HEK293T (cell line): ENCODE results near the gene TSHR.

Experiments used
- ARNT ChIP-seq: fragments of 450-650 bp; IDR thresholded peaks from 2 replicates; pipeline ENCODE4 v1.6.1; 2017; ENCODE audit warnings: mild to moderate bottlenecking
- BHLHE40 ChIP-seq: fragments of 450-650 bp; IDR thresholded peaks from 2 replicates; pipeline ENCODE4 v1.6.1; 2016; ENCODE audit warnings: mild to moderate bottlenecking, moderate library complexity, borderline replicate concordance
- FOXA1 ChIP-seq: fragments of 450-650 bp; IDR thresholded peaks from 2 replicates; pipeline ENCODE4 v1.6.1; 2016; ENCODE audit warnings: mild to moderate bottlenecking
- FOXK2 ChIP-seq: fragments of 450-650 bp; IDR thresholded peaks from 2 replicates; pipeline ENCODE4 v1.6.1; 2016; ENCODE audit warnings: mild to moderate bottlenecking
- FOXM1 ChIP-seq: fragments of 450-650 bp; IDR thresholded peaks from 2 replicates; pipeline ENCODE4 v1.6.1; 2017; ENCODE audit warnings: mild to moderate bottlenecking, borderline replicate concordance
- HDGF ChIP-seq: fragments of 450-650 bp; IDR thresholded peaks from 2 replicates; pipeline ENCODE4 v1.6.1; 2017; ENCODE audit warnings: antibody characterized with exemption, borderline replicate concordance
- L3MBTL2 ChIP-seq: fragments of 450-650 bp; conservative IDR thresholded peaks from 2 replicates; pipeline ENCODE4 v1.6.1; 2016; ENCODE audit warnings: mild to moderate bottlenecking
- NFRKB ChIP-seq: fragments of 450-650 bp; IDR thresholded peaks from 2 replicates; pipeline ENCODE4 v1.6.1; 2016; ENCODE audit warnings: mild to moderate bottlenecking, moderate library complexity
- SP1 ChIP-seq: fragments of 450-650 bp; IDR thresholded peaks from 2 replicates; pipeline ENCODE4 v1.6.1; 2017
- TARDBP ChIP-seq: fragments of 450-650 bp; IDR thresholded peaks from 2 replicates; pipeline ENCODE4 v1.6.1; 2016

GRCh38 chr14:81091139-81091538, 135.7 kb downstream of the TSHR start:
- TF ChIP-seq SP1: no peak
- no peak for TF ChIP-seq HDGF
- no peak for TF ChIP-seq L3MBTL2
- no peak for TF ChIP-seq TARDBP
- no peak for TF ChIP-seq FOXA1
- no peak for TF ChIP-seq FOXK2
- TF ChIP-seq ARNT: no peak
- no peak for TF ChIP-seq BHLHE40
- no peak for TF ChIP-seq FOXM1
- TF ChIP-seq NFRKB: no peak
